Ascending aorta (tissue), 2 donors: ENCODE data around the gene NCMAP. TPM values are rescaled to one million over a fixed set of nuclear protein-coding genes. Genes with fewer than 3 reads are reported as not detected.

Experiments
- DNase-seq, 2 donors: peaks; one replicate each; pipeline ENCODE4 v3.0.0-alpha.2; 2019; ENCODE audit warnings: low spot score in 2 of 2
- H3K27ac ChIP-seq, 2 donors: fragments of 200-600 bp; sonication (generic); one replicate each; pipeline ENCODE4 v1.5.1; 2016 to 2017; ENCODE audit warnings: mild to moderate bottlenecking in 1 of 2
- H3K27me3 ChIP-seq: fragments of 200-600 bp; sonication (generic); one replicate; pipeline ENCODE4 v1.5.1; 2017
- H3K36me3 ChIP-seq, 2 donors: fragments of 200-600 bp; sonication (generic); one replicate each; pipeline ENCODE4 v1.5.1; 2016
- H3K4me1 ChIP-seq, 2 donors: fragments of 200-600 bp; sonication (generic); one replicate each; pipeline ENCODE4 v1.5.1; 2016 to 2017; ENCODE audit warnings: mild to moderate bottlenecking in 1 of 2
- H3K4me3 ChIP-seq, 2 donors: fragments of 200-600 bp; sonication (generic); one replicate each; pipeline ENCODE4 v1.5.1; 2016 to 2017; ENCODE audit warnings: mild to moderate bottlenecking in 1 of 2
- H3K9me3 ChIP-seq, 2 donors: fragments of 200-600 bp; sonication (generic); one replicate each; pipeline ENCODE4 v1.5.1; 2016
- CTCF ChIP-seq, 3 experiments: fragments of 200-600 bp in 2 of 3; fragments of 450-650 bp in 1 of 3; sonication (generic) in 2 of 3; IDR thresholded peaks; one replicate each; pipeline ENCODE4 v1.5.1; 2016 to 2019; ENCODE audit warnings: antibody characterized with exemption in 3 of 3, mild to moderate bottlenecking in 1 of 3, moderate library complexity in 1 of 3
- intact Hi-C: fragments of 100-400 bp; cut with DNase I; formaldehyde crosslinking; loops from one replicate; pipeline ENCODE4 v1.15.1; 2023
- total RNA-seq: library from RNA; depleted of rRNA; stranded (reverse); fragments of >200 nt; gene quantifications from one replicate; pipeline ENCODE4 v1.1.0, GENCODE V29; 2016

NCMAP gene
- total RNA-seq, 1 donor from 2014 or later: not detected

GRCh38 chr1:24554714-24555113 is 1.2 kb upstream of the NCMAP start:
- Histone ChIP-seq H3K4me3 (no peak overlapping the region), H3K36me3 (no peaks in the 10 kb centered on the region), H3K9me3 (no peaks in the 10 kb centered on the region), H3K27me3 (peaks cover 17% of the 10 kb centered on the region), H3K27ac (no peak overlapping the region), H3K4me1 (no peaks in the 10 kb centered on the region)
- no peak for DNase-seq
- no peak for TF ChIP-seq CTCF (IDR thresholded peaks at IDR 0.05)
- intact Hi-C loops: no loop called here

- intact Hi-C loops: no loop called here
- TF ChIP-seq CTCF (IDR thresholded peaks at IDR 0.05): no peak
- H3K36me3 ChIP-seq: no peaks in the 10 kb centered on the region
- no peak overlapping the region for H3K4me3 ChIP-seq
- peaks cover 17% of the 10 kb centered on the region for H3K27me3 ChIP-seq
- no peaks in the 10 kb centered on the region for H3K9me3 ChIP-seq
- H3K27ac ChIP-seq: no peak overlapping the region
- DNase-seq: no peak
- no peaks in the 10 kb centered on the region for H3K4me1 ChIP-seq
Observed at GRCh38 chr1:24556414-24556795, 518 bp downstream of the NCMAP start.

GRCh38 chr1:24557220-24557619 is 1.3 kb downstream of the NCMAP start:
- no peak for TF ChIP-seq CTCF (IDR thresholded peaks at IDR 0.05)
- DNase-seq: no peak

GRCh38 chr1:24557711-24558131 is 1.8 kb downstream of the NCMAP start:
- Histone ChIP-seq H3K4me1 (no peaks in the 10 kb centered on the region), H3K27me3 (peaks cover 17% of the 10 kb centered on the region), H3K9me3 (no peaks in the 10 kb centered on the region), H3K4me3 (no peak overlapping the region), H3K36me3 (no peaks in the 10 kb centered on the region), H3K27ac (no peak overlapping the region)
- intact Hi-C loops: no loop called here
- TF ChIP-seq CTCF (IDR thresholded peaks at IDR 0.05): no peak
- DNase-seq: no peak

More at GRCh38 chr1:24557220-24557619, 1.3 kb downstream of the NCMAP start:
- H3K27me3 ChIP-seq: peaks cover 17% of the 10 kb centered on the region
- H3K27ac ChIP-seq: no peak overlapping the region
- H3K36me3 ChIP-seq: no peaks in the 10 kb centered on the region
- no peak overlapping the region for H3K4me3 ChIP-seq
- H3K4me1 ChIP-seq: no peaks in the 10 kb centered on the region
- H3K9me3 ChIP-seq: no peaks in the 10 kb centered on the region
- intact Hi-C loops: no loop called here

- no peak overlapping the region for H3K4me3 ChIP-seq
- intact Hi-C loops: no loop called here
- DNase-seq: no peak
- no peaks in the 10 kb centered on the region for H3K36me3 ChIP-seq
- no peaks in the 10 kb centered on the region for H3K4me1 ChIP-seq
- H3K27me3 ChIP-seq: peaks cover 17% of the 10 kb centered on the region
- TF ChIP-seq CTCF (IDR thresholded peaks at IDR 0.05): no peak
- H3K9me3 ChIP-seq: no peaks in the 10 kb centered on the region
- no peak overlapping the region for H3K27ac ChIP-seq
Observed at GRCh38 chr1:24558455-24558854, 2.6 kb downstream of the NCMAP start.
